PC-3 (cell line): ENCODE data around the gene ZNF692. TPM values are rescaled to one million over a fixed set of nuclear protein-coding genes. Genes with fewer than 3 reads are reported as not detected.

ENCODE experiments used
- ATAC-seq: fragments of 200-7000 bp; cut with Tn5 transposase; 2 replicates; pipeline ENCODE4 v1.9.1; 2020; ENCODE audit warnings: mild to moderate bottlenecking, moderate library complexity
- BruUV-seq: library from RNA; stranded (reverse); fragments of 400-500 nt; replicated peaks from 2 replicates; lab custom pipeline; 2021; lab: Mats Ljungman, UMichigan
- CTCF ChIA-PET: fragments of 300-600 bp; sonication (Branson Sonifier 250); formaldehyde crosslinking; loops from one replicate; lab custom pipeline; 2022; ENCODE audit warnings: antibody characterized with exemption; lab: Charles Lee
- POLR2A ChIA-PET: fragments of 300-600 bp; sonication (Branson Sonifier 250); formaldehyde crosslinking; loops from one replicate; lab custom pipeline; 2022; ENCODE audit warnings: antibody characterized with exemption; ENCODE audit not compliant: unreplicated experiment; lab: Charles Lee
- DNase-seq: peaks from one replicate; pipeline ENCODE4 v3.0.0-alpha.2; 2015
- H2AFZ ChIP-seq: fragments of 300-600 bp; sonication (generic); 2 replicates; pipeline ENCODE4 v1.6.0; 2016; ENCODE audit warnings: antibody characterized with exemption, low read length
- H3F3A ChIP-seq: fragments of 300-600 bp; sonication (generic); one replicate; pipeline ENCODE4 v1.6.0; 2017; ENCODE audit warnings: antibody characterized with exemption, low read length, control low read depth, mild to moderate bottlenecking; ENCODE audit not compliant: unreplicated experiment
- H3K27ac ChIP-seq: fragments of 300-600 bp; sonication (generic); 2 replicates; pipeline ENCODE4 v1.5.1; 2016; ENCODE audit warnings: mild to moderate bottlenecking, low read length
- H3K27me3 ChIP-seq: fragments of 300-600 bp; sonication (generic); 2 replicates; pipeline ENCODE4 v1.6.1; 2016; ENCODE audit warnings: low read length, mixed read lengths
- H3K36me3 ChIP-seq: fragments of 300-600 bp; sonication (generic); 2 replicates; pipeline ENCODE4 v1.6.1; 2016; ENCODE audit warnings: low read depth, mixed run types, low read length, mixed read lengths
- H3K4me1 ChIP-seq: fragments of 300-600 bp; sonication (generic); 2 replicates; pipeline ENCODE4 v1.5.1; 2016; ENCODE audit warnings: low read length; ENCODE audit not compliant: insufficient read depth
- H3K4me2 ChIP-seq: fragments of 300-600 bp; sonication (generic); 2 replicates; pipeline ENCODE4 v1.6.0; 2016; ENCODE audit warnings: low read length
- H3K4me3 ChIP-seq: fragments of 300-600 bp; sonication (generic); 2 replicates; pipeline ENCODE4 v1.5.1; 2016; ENCODE audit warnings: mild to moderate bottlenecking, low read length, mixed read lengths
- H3K79me2 ChIP-seq: fragments of 300-600 bp; sonication (generic); 2 replicates; pipeline ENCODE4 v1.6.1; 2017; ENCODE audit warnings: low read length, mixed read lengths
- H3K9ac ChIP-seq: fragments of 300-600 bp; sonication (generic); 2 replicates; pipeline ENCODE4 v1.6.0; 2016; ENCODE audit warnings: mild to moderate bottlenecking, low read length
- H3K9me2 ChIP-seq: fragments of 300-600 bp; sonication (generic); replicated peaks from 2 replicates; pipeline ENCODE4 v1.6.1; 2016; ENCODE audit warnings: mixed run types, low read length, mixed read lengths
- H3K9me3 ChIP-seq: fragments of 300-600 bp; sonication (generic); 2 replicates; pipeline ENCODE4 v1.6.1; 2016; ENCODE audit warnings: low read length, mixed read lengths
- H4K20me1 ChIP-seq: fragments of 300-600 bp; sonication (generic); 2 replicates; pipeline ENCODE4 v1.6.1; 2016; ENCODE audit warnings: low read length, mixed read lengths
- EZH2 ChIP-seq: fragments of 300-600 bp; sonication (generic); IDR thresholded peaks from one replicate; pipeline ENCODE4 v1.6.1; 2017; ENCODE audit warnings: antibody characterized with exemption, mild to moderate bottlenecking, low read length; ENCODE audit not compliant: unreplicated experiment
- EZH2phosphoT487 ChIP-seq: fragments of 300-600 bp; sonication (generic); IDR thresholded peaks from 2 replicates; pipeline ENCODE4 v1.6.1; 2018; ENCODE audit warnings: mild to moderate bottlenecking, antibody characterized with exemption, low read length, borderline replicate concordance
- intact Hi-C: fragments of 100-400 bp; cut with micrococcal nuclease; formaldehyde crosslinking; loops from 2 replicates; pipeline ENCODE4 v1.9.0; 2023
- total RNA-seq: library from RNA; depleted of rRNA; stranded (reverse); fragments of >200 nt; gene quantifications from 2 replicates; pipeline ENCODE4 v1.2.3, GENCODE V29; 2014
- TF ChIP-seq, protein P1 (sequence below): fragments of 300-600 bp; sonication (generic); conservative IDR thresholded peaks from 2 replicates; pipeline ENCODE4 v1.5.1; 2017; ENCODE audit warnings: antibody characterized with exemption, low read depth, mild to moderate bottlenecking, low read length

The ZNF692 gene
- total RNA-seq, 1 experiment from 2014 or later = 85.4 TPM

DNA sequence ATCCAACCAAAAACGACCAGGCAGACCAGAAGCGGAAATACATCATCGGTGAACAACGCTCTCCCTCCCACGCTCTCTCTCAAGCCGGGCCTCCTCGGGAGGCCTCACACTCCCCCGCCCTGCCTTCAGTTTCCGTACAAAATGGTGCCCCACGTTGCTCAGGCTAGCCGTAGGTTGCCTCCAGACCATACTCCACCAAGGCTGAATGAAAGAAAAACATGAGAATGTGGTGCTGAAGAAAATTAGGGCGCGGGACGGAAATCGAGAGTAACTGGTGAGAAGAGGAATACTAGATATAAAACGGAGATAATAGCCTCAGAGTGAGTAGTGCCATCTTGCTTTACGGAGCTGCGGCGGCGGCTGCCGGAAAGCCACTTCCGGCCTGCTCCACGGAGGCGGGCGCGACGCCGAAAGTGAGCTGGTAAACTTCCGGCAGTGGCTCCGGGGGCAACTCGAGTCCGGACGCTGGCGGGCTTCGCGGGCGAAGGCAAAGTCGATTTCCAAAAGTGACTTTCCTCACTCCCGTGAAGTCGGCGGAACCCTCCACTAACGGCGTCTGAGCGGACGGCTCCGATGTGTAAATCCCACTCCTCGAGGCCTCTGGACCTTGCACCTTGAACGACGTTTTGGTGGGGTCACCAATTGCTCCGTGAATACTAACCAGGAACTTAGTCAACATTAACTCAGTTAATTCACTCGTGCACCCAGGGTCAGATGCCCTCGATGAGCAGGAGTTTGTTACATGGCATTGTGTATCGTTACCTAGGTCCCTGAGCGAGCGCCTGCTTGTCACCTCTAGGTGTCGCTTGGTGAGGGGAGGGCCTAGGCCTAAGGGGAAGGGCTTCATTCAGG is 32.8 kb downstream of the ZNF692 start, which contains the start of gene SH3BP5L:
SH3BP5L (minus strand) TSS at position 7 of the 852 bp plus-strand sequence. CDS start 980 bp downstream, outside the sequence.
- TF ChIP-seq EZH2phosphoT487 = no peak
- TF ChIP-seq, protein P1, sequence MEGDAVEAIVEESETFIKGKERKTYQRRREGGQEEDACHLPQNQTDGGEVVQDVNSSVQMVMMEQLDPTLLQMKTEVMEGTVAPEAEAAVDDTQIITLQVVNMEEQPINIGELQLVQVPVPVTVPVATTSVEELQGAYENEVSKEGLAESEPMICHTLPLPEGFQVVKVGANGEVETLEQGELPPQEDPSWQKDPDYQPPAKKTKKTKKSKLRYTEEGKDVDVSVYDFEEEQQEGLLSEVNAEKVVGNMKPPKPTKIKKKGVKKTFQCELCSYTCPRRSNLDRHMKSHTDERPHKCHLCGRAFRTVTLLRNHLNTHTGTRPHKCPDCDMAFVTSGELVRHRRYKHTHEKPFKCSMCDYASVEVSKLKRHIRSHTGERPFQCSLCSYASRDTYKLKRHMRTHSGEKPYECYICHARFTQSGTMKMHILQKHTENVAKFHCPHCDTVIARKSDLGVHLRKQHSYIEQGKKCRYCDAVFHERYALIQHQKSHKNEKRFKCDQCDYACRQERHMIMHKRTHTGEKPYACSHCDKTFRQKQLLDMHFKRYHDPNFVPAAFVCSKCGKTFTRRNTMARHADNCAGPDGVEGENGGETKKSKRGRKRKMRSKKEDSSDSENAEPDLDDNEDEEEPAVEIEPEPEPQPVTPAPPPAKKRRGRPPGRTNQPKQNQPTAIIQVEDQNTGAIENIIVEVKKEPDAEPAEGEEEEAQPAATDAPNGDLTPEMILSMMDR = peak; percentile 99
- TF ChIP-seq EZH2 = no peak
- H3K27me3 ChIP-seq = no peaks in the 10 kb centered on the region
- no peaks in the 10 kb centered on the region for H3K9me2 ChIP-seq
- POLR2A ChIA-PET = interaction anchor here (0.6 to 2.4 kb wide), 4 partner anchors 12 to 1616 kb away, joined by 3 to 53 read pairs (median 10); partner anchors contain the start of gene ZNF672
- H3K4me1 ChIP-seq = peaks cover 56% of the 10 kb centered on the region
- peaks cover 10% of the 10 kb centered on the region for H3K36me3 ChIP-seq
- H3K27ac ChIP-seq = peak within 1 kb of the TSS; percentile 85
- peak within 1 kb of the TSS; percentile 95 for H2AFZ ChIP-seq
- H3K4me2 ChIP-seq = peak within 1 kb of the TSS; percentile 88
- H3K9ac ChIP-seq = peak within 1 kb of the TSS; percentile 80
- H4K20me1 ChIP-seq = no peaks in the 10 kb centered on the region
- H3K79me2 ChIP-seq = peaks cover 43% of the 10 kb centered on the region
- peak; percentile 71 for ATAC-seq
- H3K4me3 ChIP-seq = peak within 1 kb of the TSS; percentile 73
- no peaks in the 10 kb centered on the region for H3K9me3 ChIP-seq
- intact Hi-C loops = loop anchor here (1.0 kb wide), 4 partner anchors 12 to 80 kb away; partner anchors contain the start of genes PGBD2 and ZNF672
- TSS peak; percentile 62 for BruUV-seq
- CTCF ChIA-PET = interaction anchor here (0.5 to 1.8 kb wide), 4 partner anchors 12 to 100 kb away, joined by 5 to 12 read pairs (median 10); partner anchors contain the start of gene ZNF672
- peak; percentile 99 for DNase-seq
- peaks cover 5% of the 10 kb centered on the region for H3F3A ChIP-seq

DNA sequence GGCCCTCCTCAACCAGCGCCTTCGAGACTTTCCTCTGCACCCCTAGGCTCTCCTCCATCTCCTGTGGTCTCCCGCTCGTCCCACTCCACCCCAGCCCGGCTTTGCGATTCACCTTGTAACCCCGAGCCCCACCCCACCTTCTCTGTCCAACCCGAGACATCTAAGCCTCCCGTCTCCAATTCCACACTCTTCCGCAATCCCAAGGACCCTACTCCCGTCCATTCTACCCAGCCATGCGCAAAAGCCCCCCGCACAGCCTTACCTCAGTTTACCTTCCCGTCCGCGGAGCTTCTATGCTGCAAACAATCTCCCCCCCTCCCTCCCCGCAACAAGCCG is 33.3 kb downstream of the ZNF692 start:
- no peaks in the 10 kb centered on the region for H4K20me1 ChIP-seq
- H3F3A ChIP-seq = peaks cover 5% of the 10 kb centered on the region
- intact Hi-C loops = no loop called here
- CTCF ChIA-PET = interaction anchor here (0.6 to 1.8 kb wide), 4 partner anchors 12 to 101 kb away, joined by 5 to 12 read pairs (median 12); partner anchors contain the start of genes ZNF672 and ZNF692
- H3K36me3 ChIP-seq = peaks cover 15% of the 10 kb centered on the region
- POLR2A ChIA-PET = interaction anchor here (0.6 to 2.4 kb wide), 4 partner anchors 12 to 1615 kb away, joined by 3 to 53 read pairs (median 10); partner anchors contain the start of gene ZNF672
- H3K9me2 ChIP-seq = no peaks in the 10 kb centered on the region
- peak overlapping the region; percentile 80 for H3K9ac ChIP-seq
- no TSS peak for BruUV-seq
- peak overlapping the region; percentile 95 for H2AFZ ChIP-seq
- ATAC-seq (peak; percentile 1), DNase-seq (no peak)
- TF ChIP-seq, protein P1 = no peak
- TF ChIP-seq EZH2 (no peak), EZH2phosphoT487 (no peak)
- H3K4me1 ChIP-seq = peaks cover 62% of the 10 kb centered on the region
- H3K9me3 ChIP-seq = no peaks in the 10 kb centered on the region
- peaks cover 49% of the 10 kb centered on the region for H3K79me2 ChIP-seq
- H3K27ac ChIP-seq = peak overlapping the region; percentile 85
- no peaks in the 10 kb centered on the region for H3K27me3 ChIP-seq
- H3K4me3 ChIP-seq = peak overlapping the region; percentile 73
- peak overlapping the region; percentile 88 for H3K4me2 ChIP-seq
